ENCODE data around the gene CLEC1A.

CLEC1A gene

GRCh38 chr12:10098791-10099190, at the start of gene CLEC1A:
Gene CLEC1A (minus strand): TSS chr12:10098985. CDS start chr12:10098922, 63 bp downstream.
- DNase-seq, result no peak

GRCh38 chr12:10147714-10148403, 49.1 kb upstream of the CLEC1A start:
- no peak for DNase-seq

- no peak for DNase-seq
These were observed 44.3 kb upstream of the CLEC1A start for GRCh38 chr12:10142976-10143589.

GRCh38 chr12:10140001-10140400, 41.2 kb upstream of the CLEC1A start:
- peak; percentile 11 for DNase-seq

GRCh38 chr12:10136637-10137205, 37.9 kb upstream of the CLEC1A start:
- DNase-seq, result no peak

- DNase-seq, result no peak
These were observed 36.3 kb upstream of the CLEC1A start for GRCh38 chr12:10135126-10135525.

GRCh38 chr12:10132850-10133370, 34.1 kb upstream of the CLEC1A start:
- DNase-seq, result no peak

- no peak for DNase-seq
These were observed 32.4 kb upstream of the CLEC1A start for GRCh38 chr12:10131111-10131690.

- no peak for DNase-seq
These were observed 31.3 kb upstream of the CLEC1A start, which contains the start of gene CLEC7A for GRCh38 chr12:10130042-10130441. Gene CLEC7A (minus strand): TSS chr12:10130199. CDS start chr12:10130082, 117 bp downstream.

- no peak for DNase-seq
These were observed 29.9 kb upstream of the CLEC1A start for GRCh38 chr12:10128687-10129086.

GRCh38 chr12:10126413-10126812, 27.6 kb upstream of the CLEC1A start:
- no peak for DNase-seq

GRCh38 chr12:10122689-10123088, 23.9 kb upstream of the CLEC1A start:
- DNase-seq, result no peak

- no peak for DNase-seq
These were observed 22.5 kb upstream of the CLEC1A start for GRCh38 chr12:10121278-10121677.

- no peak for DNase-seq
These were observed 20.3 kb upstream of the CLEC1A start for GRCh38 chr12:10119066-10119465.

- DNase-seq, result no peak
These were observed 17.1 kb upstream of the CLEC1A start for GRCh38 chr12:10115890-10116289.

- no peak for DNase-seq
These were observed 16.5 kb upstream of the CLEC1A start for GRCh38 chr12:10115311-10115710.

- no peak for DNase-seq
These were observed 15.1 kb upstream of the CLEC1A start for GRCh38 chr12:10113920-10114319.

- DNase-seq, result no peak
These were observed 14.3 kb upstream of the CLEC1A start for GRCh38 chr12:10113075-10113474.

GRCh38 chr12:10111451-10111850, 12.7 kb upstream of the CLEC1A start:
- no peak for DNase-seq

GRCh38 chr12:10110256-10110844, 11.6 kb upstream of the CLEC1A start:
- no peak for DNase-seq

GRCh38 chr12:10102322-10102721, 3.5 kb upstream of the CLEC1A start:
- no peak for DNase-seq

GRCh38 chr12:10101648-10102220, 2.9 kb upstream of the CLEC1A start:
- DNase-seq, result no peak

- DNase-seq, result no peak
These were observed 2.3 kb upstream of the CLEC1A start for GRCh38 chr12:10101042-10101579.
